ENCODE measurements around the gene ASTN2.

DNA sequence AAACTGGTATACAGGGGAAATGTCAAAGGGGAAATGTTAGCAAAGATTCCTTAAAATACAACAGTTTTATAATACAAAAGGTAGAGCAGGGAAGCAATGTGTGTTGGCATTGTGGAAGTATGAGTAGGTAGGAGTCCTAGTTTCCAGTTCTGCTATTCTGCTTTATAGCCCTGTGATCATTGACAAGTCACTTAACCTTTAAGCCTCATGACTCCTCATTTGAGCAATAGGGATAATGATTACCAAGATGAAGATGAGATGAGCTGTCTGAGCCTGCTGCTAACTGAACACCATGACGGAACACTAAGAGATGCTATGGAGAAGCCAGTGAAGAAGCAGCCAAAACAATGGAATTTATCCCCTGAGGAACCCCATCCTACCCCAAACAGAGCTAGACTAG is 1009.5 kb downstream of the ASTN2 start:
- no peak for TF ChIP-seq CTCF (IDR thresholded peaks at IDR 0.05)
- TF ChIP-seq EP300 (IDR thresholded peaks at IDR 0.05): no peak

Data from sigmoid colon (tissue), 4 donors.